HG03342 (cell line): ENCODE measurements around the gene HMX1.

Experiments used
- ATAC-seq: cut with Tn5 transposase; IDR thresholded peaks from one replicate; pipeline ENCODE4 v1.9.1; 2021; ENCODE audit warnings: mild to moderate bottlenecking, moderate library complexity; ENCODE audit not compliant: unreplicated experiment

The HMX1 gene

DNA sequence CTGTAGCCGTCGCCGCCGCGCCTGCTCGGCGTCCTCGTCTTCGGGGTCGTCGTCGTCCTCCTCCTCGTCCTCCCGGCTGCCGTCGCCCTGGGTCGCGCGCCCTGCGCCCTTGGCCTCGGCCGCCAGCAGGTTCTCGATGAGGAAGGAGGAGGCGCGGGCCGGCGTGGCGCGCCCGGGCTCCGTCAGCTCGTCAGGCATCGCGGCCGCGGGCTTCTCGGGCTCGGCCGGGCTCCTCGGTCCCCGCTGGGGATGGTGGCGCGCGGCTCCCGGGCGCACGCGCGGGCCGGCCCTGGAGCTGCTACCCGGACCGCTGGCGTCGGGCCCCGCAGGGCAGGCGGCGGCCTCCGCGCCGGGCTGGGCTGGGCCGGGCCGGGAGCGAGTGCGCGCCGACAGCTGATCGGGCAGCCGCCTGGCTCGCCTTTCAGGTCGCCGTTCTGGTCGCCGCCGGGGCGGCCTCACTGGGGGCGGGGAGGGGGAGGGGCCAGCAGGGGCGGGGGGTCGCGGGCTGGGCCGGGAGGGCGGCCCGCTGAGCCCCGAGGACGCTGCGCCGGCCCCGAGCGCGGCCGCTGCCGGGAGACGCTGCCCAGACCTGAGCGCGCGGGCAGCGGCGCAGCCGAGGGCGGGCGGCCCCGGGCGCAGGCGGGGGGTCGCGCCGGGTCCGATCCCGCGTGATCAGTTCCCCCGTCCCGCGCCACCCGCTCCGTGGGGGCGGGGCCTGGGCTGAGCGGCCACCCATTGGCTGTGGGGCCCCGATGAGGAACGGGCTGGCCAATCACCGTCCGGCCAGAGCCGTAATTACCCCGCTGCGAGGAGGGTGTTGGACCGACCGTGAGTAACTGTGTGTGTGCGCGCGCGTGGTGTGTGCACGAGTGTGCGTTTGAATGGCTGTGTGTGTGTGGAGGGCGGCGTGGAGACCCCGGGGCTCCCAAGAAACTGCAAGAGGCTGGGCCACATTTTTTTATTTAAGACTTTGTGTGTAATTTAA lies at the start of gene HMX1:
Gene HMX1, minus strand, starts transcription at position 423 of the 985 bp plus-strand sequence. Its CDS starts 225 bp downstream, at position 198.
- ATAC-seq: no peak

DNA sequence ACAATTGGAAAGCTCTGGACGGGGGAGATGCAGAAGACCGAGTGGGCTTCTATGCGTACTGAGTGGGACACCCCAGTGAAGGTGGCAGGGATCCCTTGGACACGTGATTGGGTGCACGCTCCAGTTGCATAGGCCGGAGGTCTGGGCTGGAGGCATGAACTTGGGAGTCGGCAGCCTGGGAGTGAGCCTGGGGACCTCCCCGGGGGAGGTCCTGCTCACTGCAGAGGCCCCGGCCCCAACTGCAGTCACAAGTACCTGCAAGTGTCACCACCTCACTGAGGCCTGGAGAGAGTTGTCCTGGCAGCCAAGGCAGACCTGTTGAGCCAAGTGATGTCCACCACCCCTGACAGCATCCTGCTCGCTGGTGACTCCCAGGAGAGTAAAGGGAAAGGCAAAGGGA lies 49.3 kb upstream of the HMX1 start:
- ATAC-seq: no peak

DNA sequence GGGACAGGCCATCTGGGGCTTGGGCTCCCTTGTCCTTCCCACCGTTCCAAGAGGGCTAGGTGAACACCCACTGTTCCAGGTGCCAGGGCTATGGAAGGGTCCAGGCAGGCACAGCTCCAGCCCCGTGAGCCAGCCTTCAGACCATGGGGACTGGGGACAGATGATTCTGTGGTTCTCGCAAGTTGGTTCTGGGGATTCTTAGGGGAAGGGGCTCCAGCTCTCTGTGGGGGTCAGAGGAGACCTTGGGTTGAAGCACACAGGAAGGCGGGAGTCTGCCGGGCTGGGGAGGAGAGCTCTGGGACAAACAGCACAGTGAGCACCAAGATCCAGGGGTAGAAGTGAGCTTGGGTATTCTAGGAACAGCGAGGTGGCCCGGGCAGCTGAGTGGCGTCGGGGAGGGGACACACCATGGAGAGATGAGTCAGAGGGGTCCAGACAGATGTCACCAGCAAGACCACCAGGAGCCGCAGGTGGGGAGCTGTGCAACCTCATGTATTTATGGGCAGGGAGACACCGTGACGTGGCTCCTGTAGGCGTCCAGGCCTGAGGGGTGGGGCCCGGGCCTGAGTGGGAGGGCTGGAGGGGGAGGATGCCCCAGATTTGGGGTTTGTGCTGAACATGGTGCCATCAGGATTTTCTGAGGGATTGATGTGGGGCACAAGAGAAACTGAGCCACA lies 48.8 kb upstream of the HMX1 start:
- ATAC-seq: no peak

DNA sequence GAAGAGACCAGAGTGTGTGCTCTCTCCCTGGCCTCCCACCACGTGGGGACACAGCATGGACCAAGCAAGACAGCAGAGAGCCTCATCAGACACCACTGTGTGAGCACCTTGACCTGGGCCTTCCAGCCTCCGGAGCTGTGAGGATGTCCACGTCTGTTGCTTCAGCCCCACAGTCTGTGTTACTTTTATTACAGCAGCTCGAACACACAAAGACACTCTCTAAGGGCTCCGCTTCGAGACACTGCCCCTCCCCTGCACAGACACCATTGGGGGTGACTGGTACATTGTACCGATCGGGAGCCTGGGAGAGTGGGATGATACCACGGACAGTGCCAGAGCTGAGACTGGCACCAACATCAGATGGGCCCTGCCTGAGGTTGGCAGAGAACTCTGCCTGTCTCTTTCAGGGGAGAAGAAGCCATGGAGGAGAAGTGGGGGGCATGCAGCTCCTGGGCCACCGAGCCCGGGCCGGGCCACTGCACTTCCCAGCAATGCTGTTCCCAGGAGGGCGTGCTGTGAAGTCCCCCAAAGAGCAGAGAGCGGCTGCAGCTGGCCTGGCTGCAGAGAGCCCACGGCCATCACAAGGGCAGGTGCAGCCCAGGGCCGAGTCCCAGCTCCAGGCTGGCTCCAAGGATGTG lies 48.1 kb upstream of the HMX1 start:
- ATAC-seq: no peak

DNA sequence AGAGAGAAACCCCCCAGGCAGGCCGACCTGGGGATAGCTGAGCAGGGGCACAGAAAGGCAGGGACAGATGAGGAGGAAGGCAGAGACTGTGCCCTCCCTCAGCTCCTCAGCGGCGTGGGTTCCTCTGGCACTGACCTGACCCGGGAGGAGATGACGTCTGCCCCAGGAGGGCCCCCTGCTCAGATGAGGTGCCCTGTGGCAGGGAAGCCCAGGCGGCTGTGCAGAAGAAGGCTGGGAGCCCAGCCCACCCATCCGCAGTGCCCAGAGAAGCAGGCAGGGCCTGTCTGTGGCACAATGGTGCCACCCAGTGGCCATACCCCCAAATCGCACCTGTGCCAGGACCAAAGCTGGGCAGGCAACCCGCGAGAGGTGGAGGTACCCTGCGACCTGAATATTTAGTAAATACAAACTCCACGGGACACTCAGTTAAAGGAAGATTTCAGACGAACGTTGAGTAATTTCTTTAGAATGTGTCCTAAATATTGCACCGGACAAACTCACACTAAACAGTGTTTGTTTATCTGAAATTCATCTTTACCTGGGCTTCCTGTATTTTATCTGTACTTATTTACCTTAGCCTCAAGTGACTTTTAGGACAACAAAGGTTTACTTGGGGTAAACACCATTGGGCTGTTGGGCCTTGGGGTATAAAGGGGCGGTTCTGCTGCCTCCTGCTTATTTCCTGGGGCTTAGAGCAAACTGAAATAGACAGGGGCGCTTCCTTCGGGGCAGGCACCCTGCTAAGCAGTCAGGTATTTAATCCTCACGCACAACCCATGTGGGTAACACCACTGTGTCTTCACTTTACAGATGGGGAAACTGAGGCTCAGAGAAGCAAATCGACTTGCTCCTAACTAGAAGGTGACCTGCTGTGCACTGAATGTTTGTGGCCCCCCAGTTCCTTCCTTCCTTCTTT lies 46.5 kb upstream of the HMX1 start:
- peak; percentile 85 for ATAC-seq

DNA sequence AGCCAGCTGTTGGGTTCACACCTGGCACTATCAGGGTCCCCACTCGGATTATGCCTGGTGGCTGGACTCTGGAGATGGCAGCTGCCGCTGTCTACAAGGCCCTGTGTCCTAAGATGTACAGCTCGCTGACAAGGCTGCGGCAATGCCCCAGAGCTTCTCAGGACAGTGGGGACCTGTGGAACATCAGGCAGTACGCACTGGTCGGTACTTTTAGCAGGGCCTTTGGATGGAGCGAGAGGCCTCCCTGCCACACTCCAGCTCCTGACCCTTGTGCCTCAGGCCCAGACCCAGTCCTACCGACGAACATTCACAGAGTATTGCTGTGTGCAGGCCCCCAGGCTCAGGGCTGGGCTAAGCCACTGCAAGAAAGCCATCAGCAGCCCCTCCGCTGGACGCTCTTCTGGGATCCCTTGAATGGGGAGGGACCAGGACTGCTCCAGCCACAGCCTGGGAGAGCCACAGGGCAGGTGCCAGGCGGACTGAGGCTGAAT lies 45.7 kb upstream of the HMX1 start:
- no peak for ATAC-seq

DNA sequence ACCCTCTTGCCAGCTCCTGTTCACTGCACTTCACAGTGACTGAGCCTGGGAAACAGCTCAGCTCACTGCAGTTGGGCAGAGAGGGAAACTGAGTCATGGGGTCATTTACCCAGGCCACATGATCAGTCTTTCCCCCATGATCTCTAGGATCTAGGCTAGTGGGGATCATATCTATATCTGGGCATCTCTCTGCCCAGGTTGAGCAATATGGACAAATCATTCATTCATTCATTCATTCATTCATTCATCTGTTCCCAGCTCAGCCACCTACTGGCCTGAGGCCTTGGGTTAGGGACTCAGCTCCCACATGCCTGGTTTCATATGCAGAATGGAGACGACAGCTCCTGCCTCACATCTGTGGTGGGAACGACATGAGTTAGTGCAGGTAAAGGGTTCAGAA lies 45.3 kb upstream of the HMX1 start:
- no peak for ATAC-seq

DNA sequence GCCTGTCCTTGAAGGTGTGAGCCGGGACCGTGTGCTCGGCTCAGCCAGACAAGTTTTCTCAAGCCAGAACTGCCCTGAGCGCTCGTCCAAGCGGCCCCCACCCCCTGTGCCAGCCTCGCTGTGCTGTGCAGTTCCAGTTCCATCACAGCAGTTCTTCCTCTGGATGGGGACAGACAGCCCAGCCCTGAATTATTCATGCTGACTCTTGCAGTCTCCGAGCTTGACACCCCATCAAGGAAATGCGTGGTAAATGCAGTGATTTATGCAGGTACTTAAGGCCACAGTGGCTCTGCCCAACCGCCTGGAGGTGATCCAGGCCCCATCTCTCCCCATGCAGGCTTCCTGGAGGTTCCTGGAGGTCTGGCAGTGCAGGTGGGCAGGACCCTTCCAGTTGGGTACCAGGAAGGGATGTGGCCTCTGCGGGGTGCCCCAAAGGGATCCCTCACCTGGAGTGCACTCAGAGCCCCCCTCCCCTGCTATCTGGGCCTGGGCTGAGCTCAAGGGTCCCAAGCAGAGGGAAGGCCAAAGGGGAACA lies 44.8 kb upstream of the HMX1 start:
- ATAC-seq: no peak

DNA sequence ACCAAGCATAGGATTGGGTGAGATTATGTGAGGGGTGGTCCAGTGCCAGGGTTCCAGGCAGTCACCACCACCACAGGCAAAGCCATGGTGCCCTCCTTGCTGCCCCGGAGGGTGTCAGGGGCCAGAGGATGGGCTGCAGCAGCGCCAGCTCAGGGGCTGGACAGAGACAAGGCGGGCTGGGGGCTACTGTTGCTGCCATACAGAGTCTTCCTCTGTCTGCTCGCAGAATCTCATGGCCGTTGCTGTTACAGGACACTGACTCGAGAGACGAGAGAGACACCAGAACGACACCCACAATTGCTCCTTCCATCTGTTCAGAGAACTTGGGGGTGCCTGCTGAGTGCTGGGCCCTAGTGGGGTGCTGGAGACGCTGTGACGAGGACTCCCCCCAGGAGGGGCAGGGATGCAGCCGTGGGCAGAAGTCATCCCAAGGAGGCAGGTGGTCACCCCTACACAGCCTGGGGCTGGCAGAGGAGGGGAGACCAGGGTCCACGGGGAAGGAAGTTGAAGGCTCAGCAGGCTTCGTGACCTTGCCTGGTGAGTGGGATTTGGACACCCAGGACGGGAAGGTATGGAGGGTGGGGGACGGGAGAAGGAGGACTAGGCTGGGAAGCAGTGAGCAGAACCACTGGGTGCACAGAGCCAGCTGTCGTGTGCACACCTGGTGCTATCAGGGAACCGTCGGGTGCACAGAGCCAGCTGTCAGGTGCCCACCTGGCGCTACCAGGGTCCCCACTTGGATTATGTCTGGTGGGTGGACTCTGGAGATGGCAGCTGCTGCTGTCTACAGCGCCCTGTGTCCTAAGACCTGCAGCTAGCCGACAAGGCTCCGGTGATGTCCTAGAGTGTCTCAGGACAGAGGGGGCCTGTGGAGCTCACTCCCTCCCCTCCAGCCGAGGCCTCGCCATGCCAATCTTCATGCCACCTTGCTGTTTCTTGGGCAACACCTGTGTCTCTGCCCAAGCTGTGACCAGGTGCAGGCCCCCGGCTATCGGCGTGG lies 43.9 kb upstream of the HMX1 start:
- ATAC-seq: no peak

DNA sequence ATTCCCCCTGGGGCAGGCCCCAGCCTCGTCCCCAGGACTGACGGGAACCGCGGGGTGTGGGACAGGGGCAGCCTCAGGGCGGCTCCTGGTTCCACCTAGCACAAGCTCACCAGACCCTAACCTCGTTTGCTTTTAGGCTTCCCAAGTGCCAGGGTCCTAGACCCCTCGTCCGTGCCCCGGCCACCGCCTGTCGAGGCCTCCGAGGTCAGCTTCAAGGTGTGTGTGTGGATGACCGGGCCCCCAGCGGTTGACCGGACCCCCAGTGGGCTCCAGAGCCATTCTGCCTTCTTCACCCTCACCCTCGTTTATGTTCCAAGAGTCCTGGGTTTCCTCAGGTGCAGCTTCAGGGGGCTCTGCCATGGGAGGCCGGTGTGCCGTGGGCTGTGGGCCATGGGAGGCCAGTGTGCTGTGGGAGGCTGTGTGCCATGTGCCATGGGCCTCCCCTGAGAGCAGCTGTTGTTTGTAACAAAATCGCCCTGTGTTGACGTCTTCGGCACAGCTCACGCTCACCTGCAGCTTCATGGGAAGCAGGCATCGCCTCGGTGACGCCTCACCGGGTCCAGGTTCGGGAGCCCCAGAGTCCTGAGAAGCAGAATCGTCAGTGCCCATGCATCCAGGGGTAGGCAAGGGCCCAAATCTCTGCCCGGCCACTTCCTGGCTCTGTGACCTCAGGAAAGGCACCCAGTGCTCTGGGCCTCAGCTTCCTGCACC lies 43.0 kb upstream of the HMX1 start:
- ATAC-seq: no peak

DNA sequence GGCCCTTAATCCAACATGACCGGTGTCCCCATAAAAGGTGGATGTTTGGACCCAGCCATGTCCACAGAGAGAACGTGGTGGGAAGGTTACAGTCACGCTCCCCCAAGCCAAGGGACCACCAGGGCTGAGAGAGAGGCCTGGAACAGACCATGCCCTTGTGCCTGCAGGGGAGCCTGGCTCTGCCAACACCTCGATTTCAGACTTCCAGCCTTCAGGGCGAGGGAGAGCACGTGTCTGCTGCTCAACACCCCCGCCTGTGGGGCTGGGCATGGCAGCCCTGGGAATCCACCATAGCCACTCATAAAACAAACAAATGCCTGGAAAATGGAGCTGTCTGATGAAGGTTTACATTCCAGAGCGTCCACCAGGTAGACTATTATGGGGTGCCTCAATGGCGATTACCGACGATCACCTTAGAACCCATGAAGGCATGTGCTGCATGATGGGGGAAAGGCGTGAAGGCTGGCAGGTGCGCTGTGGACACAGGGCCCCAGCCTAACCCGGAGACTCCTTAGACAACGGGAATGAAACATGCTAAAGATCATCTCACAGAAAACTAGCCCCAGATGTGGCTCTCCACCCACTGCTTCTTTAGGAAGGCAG lies 42.3 kb upstream of the HMX1 start:
- ATAC-seq: no peak

DNA sequence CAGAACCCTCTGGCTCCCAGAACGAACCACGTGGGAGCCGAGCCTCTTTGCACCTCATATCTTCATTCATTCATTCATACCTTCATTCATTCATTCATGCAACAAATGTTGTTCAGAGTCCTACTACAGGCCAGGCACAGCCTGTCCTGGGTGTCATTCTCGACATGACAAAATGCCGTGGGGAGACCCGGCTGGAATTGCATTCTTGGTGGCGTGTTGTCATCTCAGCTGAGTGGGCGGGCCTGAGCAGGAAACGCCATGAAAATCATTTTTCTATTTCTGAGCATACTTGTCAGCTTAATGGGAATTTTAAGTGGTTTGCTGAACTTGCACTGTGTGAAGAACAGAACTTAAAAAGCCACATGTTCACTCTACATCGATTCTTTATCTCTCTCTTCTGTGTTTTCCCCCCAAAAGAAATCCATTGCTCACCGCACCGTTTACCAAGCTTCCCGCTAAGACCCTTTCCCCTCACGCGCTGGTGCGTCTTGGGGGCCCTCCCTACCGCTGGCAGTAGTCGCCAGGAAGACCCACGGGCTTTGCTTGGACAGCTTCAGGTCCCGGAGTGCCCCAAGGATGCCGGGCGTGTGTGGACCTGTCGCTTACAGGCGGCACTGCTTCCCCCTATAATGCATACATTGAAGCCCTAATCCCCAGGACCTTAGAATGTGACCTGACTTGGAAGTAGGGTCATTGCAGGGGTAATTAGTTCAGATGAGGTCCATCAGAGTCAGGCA lies 41.6 kb upstream of the HMX1 start:
- no peak for ATAC-seq

DNA sequence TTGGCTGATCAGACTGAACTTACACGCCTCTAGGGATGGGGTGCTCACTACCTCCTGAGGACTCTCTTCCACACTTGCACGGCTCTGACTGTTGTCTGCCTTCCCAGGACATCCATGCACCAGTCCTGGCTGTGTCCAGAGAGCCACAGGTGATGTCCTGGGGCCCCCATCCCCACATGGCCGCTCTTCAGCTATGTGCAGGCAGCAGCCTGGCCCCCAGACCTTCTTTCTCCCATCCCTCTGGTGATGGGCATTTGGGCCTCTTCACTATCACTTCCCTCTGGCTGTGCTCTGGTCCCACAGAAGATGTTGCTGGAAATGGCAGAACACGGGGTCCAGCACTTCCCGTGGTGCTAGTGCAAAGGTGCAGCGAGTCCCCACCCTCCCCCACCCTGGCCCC lies 40.9 kb upstream of the HMX1 start:
- ATAC-seq: no peak

DNA sequence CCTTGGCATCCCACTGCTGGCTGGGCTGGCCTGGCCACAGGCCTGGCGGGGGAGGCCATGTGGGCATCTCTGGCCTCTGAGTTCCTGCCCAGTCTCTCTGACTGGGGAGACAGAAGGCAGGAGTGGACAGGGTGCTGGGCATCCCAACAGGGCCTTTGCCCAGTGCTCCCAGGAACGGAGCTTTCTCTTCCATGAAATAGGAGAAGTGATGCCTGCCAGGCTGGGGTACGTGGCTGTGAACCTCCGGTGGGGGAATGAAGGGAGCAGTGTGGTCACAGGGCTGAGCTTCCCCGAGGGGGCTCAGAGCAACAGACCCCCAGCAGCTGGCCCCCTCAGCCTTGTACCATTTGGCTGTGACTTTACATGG lies 40.4 kb upstream of the HMX1 start:
- ATAC-seq: no peak

DNA sequence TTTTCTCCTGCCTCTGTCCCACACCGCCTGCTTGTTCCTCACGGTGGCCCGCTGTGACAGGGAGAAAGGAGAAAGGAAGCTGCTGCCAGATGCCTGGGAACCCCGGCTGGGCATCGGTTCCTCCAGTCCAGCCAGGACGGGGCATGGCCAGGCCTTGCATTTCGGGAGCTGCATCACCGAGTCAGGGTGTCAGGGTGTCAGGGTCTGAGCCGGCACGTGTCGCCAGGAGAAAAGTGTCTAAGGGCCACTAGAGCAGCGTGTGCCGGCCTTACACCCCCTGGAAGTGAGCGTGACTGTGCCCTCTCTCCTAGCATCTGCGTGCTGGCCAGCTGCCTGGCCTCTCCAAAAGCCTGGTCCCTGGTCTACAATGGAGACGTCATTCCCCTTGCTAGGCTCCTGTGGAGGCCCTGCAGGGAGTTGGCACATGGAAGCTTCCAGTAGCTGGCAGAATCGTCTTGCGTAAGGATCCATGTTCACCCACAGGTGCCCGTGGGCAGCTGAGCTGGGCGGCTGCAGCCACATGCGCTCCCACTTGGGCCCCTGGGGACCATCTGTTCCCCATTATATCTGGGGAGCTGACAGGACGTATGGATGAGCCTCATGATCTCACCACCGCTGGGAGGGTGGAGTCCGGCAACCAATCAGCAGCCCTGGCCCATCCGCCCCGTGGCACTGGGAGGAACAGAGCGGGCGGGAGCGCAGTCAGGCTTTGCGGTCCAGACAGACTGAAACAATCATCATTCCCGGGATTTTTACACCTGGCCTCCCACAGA lies 39.9 kb upstream of the HMX1 start:
- no peak for ATAC-seq

DNA sequence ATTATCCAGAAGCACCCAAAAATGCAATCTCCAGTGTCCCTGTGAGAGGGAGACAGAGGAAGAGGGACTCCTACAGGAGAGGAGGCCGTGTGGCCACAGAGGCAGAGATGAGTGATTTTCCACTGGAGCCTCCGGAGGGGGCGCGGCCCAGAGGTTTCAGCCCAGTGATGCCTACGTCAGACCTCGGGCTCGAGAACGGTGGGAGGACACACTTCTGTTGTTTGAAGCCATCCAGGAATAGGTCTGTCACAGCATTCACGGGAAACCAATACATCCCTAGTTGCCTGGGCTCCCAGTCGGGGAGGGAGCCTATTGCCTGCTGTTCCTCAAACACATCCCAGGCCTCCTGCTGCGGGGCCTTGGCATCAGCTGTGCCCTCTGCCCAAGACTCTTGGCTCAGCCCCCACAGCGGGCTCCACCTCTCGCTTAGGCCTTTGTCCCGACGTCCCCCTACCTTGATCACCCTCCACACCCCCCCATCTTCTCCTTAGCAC lies 39.2 kb upstream of the HMX1 start:
- no peak for ATAC-seq
